NCI-H524 treated with DMSO at 0.1 percent for 48 hours (cell line): Measurements from ENCODE around the gene CCT8.
"Not testable (repeated sequence)": the region's sequence is repeated elsewhere in the genome, so short reads cannot be mapped to it uniquely, and the experiment has no call there.

ENCODE experiments used
- DNase-seq: peaks from one replicate; lab custom pipeline; 2025; lab: John Stamatoyannopoulos, UW

Gene CCT8

GRCh38 chr21:29018540-29018939 lies 54.9 kb downstream of the CCT8 start:
- DNase-seq, result no peak

- no peak for DNase-seq
Measured at GRCh38 chr21:29017639-29018237, 55.7 kb downstream of the CCT8 start.

- not testable (repeated sequence) for DNase-seq
Measured at GRCh38 chr21:29011236-29011635, 62.2 kb downstream of the CCT8 start.

- no peak for DNase-seq
Measured at GRCh38 chr21:29008367-29008766, 65.1 kb downstream of the CCT8 start.

GRCh38 chr21:29007810-29008209 lies 65.6 kb downstream of the CCT8 start:
- DNase-seq, result no peak

- no peak for DNase-seq
Measured at GRCh38 chr21:29007135-29007534, 66.3 kb downstream of the CCT8 start.
